Lung (tissue), 12 donors: ENCODE measurements around the gene MAOB. TPM values are rescaled to one million over a fixed set of nuclear protein-coding genes. Genes with fewer than 3 reads are reported as not detected.

Source experiments
- ATAC-seq: fragments of 200-7000 bp; cut with Tn5 transposase; one replicate; pipeline ENCODE4 v1.9.1; 2020; ENCODE audit warnings: moderate number of reproducible peaks; ENCODE audit not compliant: insufficient read depth, low FRiP score
- DNase-seq, 3 donors: peaks; one replicate each; pipeline ENCODE4 v3.0.0-alpha.2; 2013 to 2017
- H3K27ac ChIP-seq, 2 donors: one replicate each; pipeline ENCODE4 v1.5.1; 2013; ENCODE audit warnings: mild to moderate bottlenecking in 2 of 2, moderate library complexity in 2 of 2, control low read depth in 1 of 2, inconsistent platforms in 1 of 2, low read depth in 1 of 2, low read length in 1 of 2
- H3K27me3 ChIP-seq, 3 donors: one replicate each; pipeline ENCODE4 v1.5.1; 2013; ENCODE audit warnings: low read length in 2 of 3; ENCODE audit not compliant: control insufficient read depth in 3 of 3, insufficient read depth in 3 of 3
- H3K36me3 ChIP-seq, 4 donors: one replicate each; pipeline ENCODE4 v1.5.1; 2013; ENCODE audit warnings: low read length in 4 of 4, mild to moderate bottlenecking in 1 of 4, moderate library complexity in 1 of 4; ENCODE audit not compliant: control insufficient read depth in 4 of 4, insufficient read depth in 4 of 4
- H3K4me1 ChIP-seq, 5 donors: one replicate each; pipeline ENCODE4 v1.5.1; 2013; ENCODE audit warnings: low read length in 5 of 5, mild to moderate bottlenecking in 2 of 5, moderate library complexity in 1 of 5; ENCODE audit not compliant: control insufficient read depth in 5 of 5, insufficient read depth in 5 of 5
- H3K4me3 ChIP-seq: one replicate; pipeline ENCODE4 v1.5.1; 2013; ENCODE audit warnings: mild to moderate bottlenecking, control low read depth, moderate library complexity
- H3K9ac ChIP-seq, 2 donors: one replicate each; pipeline ENCODE4 v1.5.1; 2013; ENCODE audit warnings: low read length in 2 of 2, control low read depth in 1 of 2; ENCODE audit not compliant: insufficient read depth in 1 of 2
- H3K9me3 ChIP-seq, 4 donors: one replicate each; pipeline ENCODE4 v1.5.1; 2013; ENCODE audit warnings: low read length in 3 of 4, mild to moderate bottlenecking in 1 of 4, moderate library complexity in 1 of 4; ENCODE audit not compliant: control insufficient read depth in 4 of 4, insufficient read depth in 3 of 4
- whole genome bisulfite sequencing, 2 donors: extraction: QIAGEN DNeasy Blood & Tissue Kit; methylation state at CpG; one replicate each; pipeline ENCODE4 v1.1.7; 2013; 5-methylcytosine and 5-hydroxymethylcytosine counted together
- polyA plus RNA-seq, 2 donors: library from polyadenylated mRNA; stranded (reverse); fragments of 200-250 nt; gene quantifications; one replicate each; pipeline ENCODE4 v1.2.1, GENCODE V29; 2013
- total RNA-seq, 2 donors: library from RNA; depleted of rRNA in 1 of 2; stranded (reverse); fragments of >200 nt in 1 of 2; gene quantifications; one replicate each; pipeline ENCODE4 v1.2.1, GENCODE V29; 2014 to 2021
- TF ChIP-seq, protein P1 (sequence below): IDR thresholded peaks from 2 replicates; pipeline ENCODE4 v1.5.1; 2012; ENCODE audit warnings: mild to moderate bottlenecking; ENCODE audit errors: control extremely low read depth, extremely low read depth
- donor health status: control.
- donor health status: control.
- donor health status: Bipolar disorder and iron deficiency.
- donor health status: healthy.
- donor health status: DM: yes; HTN: yes; CAD: no.

Gene MAOB
- total and polyA plus RNA-seq, 4 donors = 5.6 to 19.6 (median 12.9) TPM

DNA sequence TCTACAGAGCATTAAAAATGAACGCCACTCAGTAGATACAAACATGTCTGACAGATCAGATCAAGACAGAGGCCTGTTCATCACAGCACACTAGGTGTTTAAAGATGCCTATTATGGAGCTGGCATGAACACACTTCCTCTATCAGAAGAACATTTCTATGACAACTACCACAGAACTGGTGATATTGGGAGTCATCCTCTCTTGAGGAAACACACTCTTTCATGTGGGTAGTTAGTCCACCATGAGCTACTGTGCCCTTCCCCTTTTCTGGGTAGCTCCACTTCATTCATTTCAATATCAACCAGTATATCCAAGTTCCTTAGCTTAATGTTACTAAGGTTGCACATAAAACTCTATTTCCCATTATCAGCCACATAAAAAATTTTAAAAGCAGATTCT lies 46.7 kb downstream of the MAOB start:
- 67 to 83% methylated on average over 1 of the region's 1 CpG for WGBS, 2 donors
- ATAC-seq = no peak

DNA sequence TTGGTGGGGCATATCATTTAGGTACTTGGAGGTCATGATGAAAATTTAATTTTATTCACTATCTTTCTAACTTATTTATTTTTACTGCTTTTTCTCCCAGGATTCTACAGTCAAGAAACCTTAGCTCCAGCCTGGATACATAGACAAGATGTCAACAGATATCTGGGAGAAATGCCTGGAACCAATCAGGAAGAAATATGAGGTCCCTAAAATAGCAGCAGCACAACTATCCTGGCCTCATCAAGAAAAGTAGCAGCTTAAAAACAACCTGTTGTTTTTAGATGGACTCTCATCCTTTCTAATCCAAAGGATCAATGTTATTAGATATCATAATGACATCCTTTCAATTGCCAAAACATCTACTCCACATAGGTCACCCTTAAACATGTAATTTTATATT lies 54.5 kb downstream of the MAOB start:
- Histone ChIP-seq H3K9ac (no peak overlapping the region), H3K4me3 (no peak overlapping the region), H3K36me3 (no peaks in the 10 kb centered on the region), H3K4me1 (no peaks in the 10 kb centered on the region), H3K27me3 (peaks cover 0 to 28% (median 0%) of the 10 kb centered on the region in 3 donors), H3K9me3 (no peaks in the 10 kb centered on the region), H3K27ac (no peak overlapping the region)
- DNase-seq (no peak), ATAC-seq (no peak)
- TF ChIP-seq, protein P1, sequence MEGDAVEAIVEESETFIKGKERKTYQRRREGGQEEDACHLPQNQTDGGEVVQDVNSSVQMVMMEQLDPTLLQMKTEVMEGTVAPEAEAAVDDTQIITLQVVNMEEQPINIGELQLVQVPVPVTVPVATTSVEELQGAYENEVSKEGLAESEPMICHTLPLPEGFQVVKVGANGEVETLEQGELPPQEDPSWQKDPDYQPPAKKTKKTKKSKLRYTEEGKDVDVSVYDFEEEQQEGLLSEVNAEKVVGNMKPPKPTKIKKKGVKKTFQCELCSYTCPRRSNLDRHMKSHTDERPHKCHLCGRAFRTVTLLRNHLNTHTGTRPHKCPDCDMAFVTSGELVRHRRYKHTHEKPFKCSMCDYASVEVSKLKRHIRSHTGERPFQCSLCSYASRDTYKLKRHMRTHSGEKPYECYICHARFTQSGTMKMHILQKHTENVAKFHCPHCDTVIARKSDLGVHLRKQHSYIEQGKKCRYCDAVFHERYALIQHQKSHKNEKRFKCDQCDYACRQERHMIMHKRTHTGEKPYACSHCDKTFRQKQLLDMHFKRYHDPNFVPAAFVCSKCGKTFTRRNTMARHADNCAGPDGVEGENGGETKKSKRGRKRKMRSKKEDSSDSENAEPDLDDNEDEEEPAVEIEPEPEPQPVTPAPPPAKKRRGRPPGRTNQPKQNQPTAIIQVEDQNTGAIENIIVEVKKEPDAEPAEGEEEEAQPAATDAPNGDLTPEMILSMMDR = no peak

More for the DNA sequence above, 46.7 kb downstream of the MAOB start:
- H3K27ac ChIP-seq = no peak overlapping the region
- no peak overlapping the region for H3K4me3 ChIP-seq
- H3K36me3 ChIP-seq = no peaks in the 10 kb centered on the region
- no peaks in the 10 kb centered on the region for H3K4me1 ChIP-seq
- H3K9ac ChIP-seq = no peak overlapping the region
- no peak for DNase-seq
- no peaks in the 10 kb centered on the region for H3K9me3 ChIP-seq
- TF ChIP-seq, protein P1 = no peak
- H3K27me3 ChIP-seq = peaks cover 0 to 36% (median 6%) of the 10 kb centered on the region in 3 donors

DNA sequence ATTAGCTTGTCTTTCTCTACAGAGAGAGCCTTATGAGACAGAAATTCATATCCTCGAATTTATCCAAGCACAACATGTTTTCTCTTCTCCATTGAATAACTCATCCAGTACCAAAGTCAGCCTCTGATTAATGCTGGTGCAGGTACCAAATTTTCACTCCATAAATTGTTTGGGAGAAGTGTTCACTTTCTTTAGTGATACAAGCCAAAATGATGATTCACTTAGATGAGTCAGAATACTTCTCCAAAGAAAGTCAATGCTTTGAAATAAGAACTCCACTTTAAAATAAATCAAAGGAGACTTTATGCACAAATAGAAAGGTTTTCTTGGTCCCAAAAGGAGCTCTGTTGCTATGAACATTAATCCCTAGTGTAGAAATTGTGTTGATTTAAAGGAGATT lies 60.2 kb downstream of the MAOB start:
- 46 to 94% methylated on average over 1 of the region's 1 CpG for WGBS, 2 donors
- ATAC-seq (no peak), DNase-seq (no peak)
- no peak overlapping the region for H3K4me3 ChIP-seq
- no peak overlapping the region for H3K9ac ChIP-seq
- TF ChIP-seq, protein P1 = no peak
- peaks cover 2 to 27% (median 4%) of the 10 kb centered on the region in 3 donors for H3K27me3 ChIP-seq
- H3K36me3 ChIP-seq = no peaks in the 10 kb centered on the region
- peaks cover 0 to 3% (median 0%) of the 10 kb centered on the region in 4 donors for H3K9me3 ChIP-seq
- no peaks in the 10 kb centered on the region for H3K4me1 ChIP-seq
- no peak overlapping the region for H3K27ac ChIP-seq

DNA sequence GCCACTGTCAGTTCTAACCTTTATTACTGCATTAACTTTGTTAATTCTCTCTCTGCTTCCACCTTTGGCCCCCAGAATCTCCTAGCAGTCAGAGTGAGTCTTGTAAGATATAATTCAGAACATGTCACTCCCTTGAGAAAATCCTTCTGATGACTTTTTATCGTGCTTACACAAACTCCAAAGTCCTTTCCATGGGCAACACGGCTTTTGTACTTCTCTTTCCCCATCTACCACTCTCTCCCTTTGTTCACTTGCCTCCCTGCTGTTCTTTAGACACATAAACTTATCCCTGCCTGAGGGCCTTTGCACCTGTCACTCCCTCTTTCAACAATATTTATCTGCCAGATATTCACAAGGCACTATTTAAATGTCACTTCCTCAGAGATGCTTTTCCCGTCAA lies 64.8 kb downstream of the MAOB start:
- Histone ChIP-seq H3K27ac (no peak overlapping the region), H3K4me3 (no peak overlapping the region), H3K4me1 (peaks cover 0 to 3% (median 0%) of the 10 kb centered on the region in 5 donors), H3K9ac (no peak overlapping the region), H3K36me3 (no peaks in the 10 kb centered on the region), H3K27me3 (peaks cover 2 to 30% (median 4%) of the 10 kb centered on the region in 3 donors), H3K9me3 (peaks cover 0 to 3% (median 0%) of the 10 kb centered on the region in 4 donors)
- 69 to 97% methylated on average over 3 of the region's 3 CpGs for WGBS, 2 donors
- no peak for ATAC-seq
- no peak for DNase-seq
- TF ChIP-seq, protein P1 = no peak
